Measurements from ENCODE around the gene RPP38.

The RPP38 gene

GRCh38 chr10:15152556-15152955, 55.4 kb downstream of the RPP38 start:
- no peak for DNase-seq (ENCODE audit: low spot score)
